Ectodermal cell (in vitro differentiated cells): ENCODE data around the gene ZFHX3.

Experiments used
- H3K27ac ChIP-seq: 2 replicates; pipeline ENCODE4 v1.7.0; 2013; ENCODE audit warnings: mild to moderate bottlenecking, low read depth, low read length; ENCODE audit not compliant: insufficient read depth, poor library complexity, severe bottlenecking
- H3K27me3 ChIP-seq: 2 replicates; pipeline ENCODE4 v1.7.0; 2013; ENCODE audit warnings: mild to moderate bottlenecking, low read length; ENCODE audit not compliant: insufficient read depth, control insufficient read depth, poor library complexity, severe bottlenecking
- H3K36me3 ChIP-seq: one replicate; pipeline ENCODE4 v1.7.0; 2013; ENCODE audit warnings: low read length; ENCODE audit not compliant: control insufficient read depth, insufficient read depth
- H3K4me1 ChIP-seq: one replicate; pipeline ENCODE4 v1.7.0; 2013; ENCODE audit warnings: low read length; ENCODE audit not compliant: control insufficient read depth, insufficient read depth
- H3K4me3 ChIP-seq: 2 replicates; pipeline ENCODE4 v1.7.0; 2013; ENCODE audit warnings: low read depth, low read length, control low read depth; ENCODE audit not compliant: insufficient read depth
- H3K9me3 ChIP-seq: 2 replicates; pipeline ENCODE4 v1.7.0; 2013; ENCODE audit warnings: mild to moderate bottlenecking, low read length, moderate library complexity; ENCODE audit not compliant: control insufficient read depth
- WGBS, 2 experiments: methylation state at CpG; one replicate each; pipeline ENCODE4 v1.1.7; 2013; ENCODE audit warnings: missing lambda C conversion rate in 2 of 2; 5-methylcytosine and 5-hydroxymethylcytosine counted together

The ZFHX3 gene

DNA sequence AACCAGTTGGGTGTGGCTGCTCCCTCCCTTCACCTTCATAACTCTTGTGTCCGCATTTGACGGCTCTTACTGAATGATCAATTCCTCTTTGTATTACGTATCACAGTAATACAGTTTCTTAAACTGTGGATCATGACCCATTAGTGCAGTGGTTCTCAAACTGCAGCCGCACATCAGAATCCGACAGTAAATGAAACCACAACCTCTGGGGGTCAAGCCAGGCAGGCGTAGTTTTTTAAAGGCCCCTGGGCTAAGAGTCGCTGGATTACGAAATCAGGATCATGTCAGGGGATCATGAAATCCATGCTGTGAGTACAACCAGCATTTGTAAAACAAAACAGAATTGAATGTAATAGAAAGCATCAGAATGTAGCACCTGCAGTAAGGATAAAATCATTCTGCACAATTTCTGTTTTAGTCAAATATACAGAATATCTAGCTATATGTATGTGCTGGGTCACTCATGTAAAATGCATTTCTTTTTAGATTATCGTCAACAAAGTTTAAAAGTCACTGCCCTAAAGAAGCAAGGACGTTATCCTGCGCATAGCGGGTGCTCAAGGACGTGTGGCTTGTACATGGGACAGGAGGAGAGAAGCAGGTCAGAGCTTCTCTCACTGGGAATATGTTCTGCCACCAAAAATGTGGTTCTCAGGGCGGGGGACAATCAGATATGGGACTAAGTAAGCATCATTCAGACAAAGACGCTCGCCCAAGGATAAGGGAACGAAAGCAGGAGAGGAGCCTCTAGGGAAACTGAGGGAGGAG is 113.1 kb downstream of the ZFHX3 start:
- no peaks in the 10 kb centered on the region for H3K27me3 ChIP-seq
- H3K4me1 ChIP-seq = peaks cover 38% of the 10 kb centered on the region
- H3K27ac ChIP-seq = no peak overlapping the region
- H3K9me3 ChIP-seq = no peaks in the 10 kb centered on the region
- H3K4me3 ChIP-seq = no peak overlapping the region
- no peaks in the 10 kb centered on the region for H3K36me3 ChIP-seq
- 93 to 95% methylated on average over 17 of the region's 17 CpGs for WGBS, 2 experiments

DNA sequence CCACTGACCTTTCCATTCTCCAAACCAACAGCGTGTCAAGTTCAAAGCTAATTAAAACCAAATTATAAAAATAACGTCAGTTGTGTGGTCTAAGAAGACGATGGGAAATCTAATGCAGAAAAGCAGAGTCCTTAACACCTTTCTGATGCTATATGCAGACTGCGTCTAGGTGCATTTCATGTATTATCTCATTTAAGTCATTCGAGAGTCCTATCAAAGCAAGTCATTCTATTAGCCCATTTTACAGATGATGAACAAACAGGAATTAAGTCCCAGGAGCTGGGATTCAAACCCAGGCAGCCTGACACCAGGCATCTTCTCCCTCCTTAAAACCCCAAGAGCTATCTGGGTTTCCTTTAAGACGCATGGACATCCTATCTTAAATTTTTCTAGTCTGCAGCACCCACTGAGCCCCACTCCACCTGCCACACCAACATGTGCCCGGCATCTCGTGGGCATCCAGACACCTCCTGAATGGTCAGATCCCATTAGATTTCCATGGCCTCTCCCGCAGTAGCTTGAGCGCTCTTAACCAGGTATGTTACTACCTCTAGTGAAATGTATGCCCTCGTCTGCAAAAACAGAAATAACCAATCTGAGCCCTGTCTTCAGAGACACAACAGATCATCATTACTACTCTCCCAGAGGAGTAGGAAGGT is 115.1 kb downstream of the ZFHX3 start:
- 95 to 97% methylated on average over 11 of the region's 11 CpGs for WGBS, 2 experiments
- Histone ChIP-seq H3K4me1 (peaks cover 26% of the 10 kb centered on the region), H3K4me3 (no peak overlapping the region), H3K36me3 (no peaks in the 10 kb centered on the region), H3K27me3 (no peaks in the 10 kb centered on the region), H3K9me3 (no peaks in the 10 kb centered on the region), H3K27ac (no peak overlapping the region)

DNA sequence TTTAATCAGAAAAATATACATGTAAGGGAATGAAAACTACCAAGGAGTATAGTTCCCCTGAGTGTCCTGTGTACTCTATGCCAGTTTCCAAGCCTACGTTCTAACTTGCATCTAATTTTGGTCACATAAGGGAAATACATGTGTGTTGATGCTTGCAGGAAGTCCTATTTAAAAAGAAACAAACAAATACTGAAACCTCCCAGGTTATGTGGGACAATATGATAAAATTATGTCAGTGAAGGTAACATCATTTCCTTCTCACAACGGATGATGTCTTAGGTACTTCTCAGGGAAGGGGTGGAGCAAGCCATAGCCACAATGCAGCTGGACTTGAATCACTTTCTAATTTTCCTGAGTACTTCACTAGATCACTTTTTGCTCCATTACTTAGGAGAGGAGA is 115.9 kb downstream of the ZFHX3 start:
- Histone ChIP-seq H3K9me3 (no peaks in the 10 kb centered on the region), H3K36me3 (no peaks in the 10 kb centered on the region), H3K4me3 (no peak overlapping the region), H3K4me1 (peaks cover 22% of the 10 kb centered on the region), H3K27ac (peak overlapping the region; percentile 60), H3K27me3 (no peaks in the 10 kb centered on the region)
- 82 to 90% methylated on average over 2 of the region's 2 CpGs for WGBS, 2 experiments

DNA sequence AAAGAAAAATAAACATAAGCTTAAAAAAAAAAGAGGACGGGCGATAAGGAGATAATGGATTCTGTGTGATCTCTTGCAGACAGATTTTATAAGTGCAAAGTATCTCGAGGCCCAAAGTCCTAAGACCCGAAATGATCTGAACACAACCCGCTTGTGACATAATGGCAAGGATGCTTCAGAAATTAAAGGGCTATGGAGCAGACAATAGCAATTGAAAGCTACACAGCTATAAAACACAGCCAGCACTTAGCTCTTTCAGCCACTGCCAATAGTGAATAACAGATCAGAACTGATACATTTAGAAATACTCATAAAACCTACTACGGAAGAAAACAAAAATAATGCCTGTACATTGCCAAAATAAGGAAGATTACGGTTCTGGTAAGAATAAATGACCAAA is 117.5 kb downstream of the ZFHX3 start:
- Histone ChIP-seq H3K27ac (no peak overlapping the region), H3K4me1 (peaks cover 14% of the 10 kb centered on the region), H3K4me3 (no peak overlapping the region), H3K9me3 (no peaks in the 10 kb centered on the region), H3K27me3 (no peaks in the 10 kb centered on the region), H3K36me3 (no peaks in the 10 kb centered on the region)
- WGBS, 2 experiments = 94 to 97% methylated on average over 7 of the region's 7 CpGs

- Histone ChIP-seq H3K4me1 (peaks cover 14% of the 10 kb centered on the region), H3K36me3 (no peaks in the 10 kb centered on the region), H3K4me3 (no peak overlapping the region), H3K27ac (no peak overlapping the region), H3K9me3 (no peaks in the 10 kb centered on the region), H3K27me3 (no peaks in the 10 kb centered on the region)
- 94 to 97% methylated on average over 11 of the region's 11 CpGs for WGBS, 2 experiments
These were observed 119.6 kb downstream of the ZFHX3 start for GRCh38 chr16:72928090-72928981.

- H3K36me3 ChIP-seq = no peaks in the 10 kb centered on the region
- no peak overlapping the region for H3K27ac ChIP-seq
- no peaks in the 10 kb centered on the region for H3K27me3 ChIP-seq
- H3K9me3 ChIP-seq = no peaks in the 10 kb centered on the region
- peaks cover 14% of the 10 kb centered on the region for H3K4me1 ChIP-seq
- 94% methylated on average over 25 to 26 of the region's 26 CpGs for WGBS, 2 experiments
- no peak overlapping the region for H3K4me3 ChIP-seq
These were observed 120.5 kb downstream of the ZFHX3 start for GRCh38 chr16:72927199-72928089.

- H3K27ac ChIP-seq = no peak overlapping the region
- H3K4me3 ChIP-seq = no peak overlapping the region
- H3K36me3 ChIP-seq = no peaks in the 10 kb centered on the region
- peaks cover 16% of the 10 kb centered on the region for H3K4me1 ChIP-seq
- H3K9me3 ChIP-seq = no peaks in the 10 kb centered on the region
- no peaks in the 10 kb centered on the region for H3K27me3 ChIP-seq
- WGBS, 2 experiments = 86 to 94% methylated on average over 12 of the region's 12 CpGs
These were observed 121.5 kb downstream of the ZFHX3 start for GRCh38 chr16:72926177-72927070.

- Histone ChIP-seq H3K27me3 (no peaks in the 10 kb centered on the region), H3K9me3 (no peaks in the 10 kb centered on the region), H3K4me1 (peaks cover 11% of the 10 kb centered on the region), H3K27ac (no peak overlapping the region), H3K36me3 (no peaks in the 10 kb centered on the region), H3K4me3 (no peak overlapping the region)
- 87 to 94% methylated on average over 4 to 5 of the region's 5 CpGs for WGBS, 2 experiments
These were observed 122.3 kb downstream of the ZFHX3 start for GRCh38 chr16:72925631-72925979.
